GM12878 (cell line): ENCODE data around the gene PROCA1. TPM values are rescaled to one million over a fixed set of nuclear protein-coding genes. Genes with fewer than 3 reads are reported as not detected.

Experiments used
- ASH2L ChIP-seq: fragments of 300-600, 200-600 bp; sonication (generic); IDR thresholded peaks from 2 replicates; pipeline ENCODE4 v1.6.1; 2017; ENCODE audit warnings: low read depth, mild to moderate bottlenecking, borderline replicate concordance
- BMI1 ChIP-seq: fragments of 450-650 bp; IDR thresholded peaks from 2 replicates; pipeline ENCODE4 v1.6.1; 2016; ENCODE audit warnings: mild to moderate bottlenecking, moderate library complexity, borderline replicate concordance
- EZH2 ChIP-seq: IDR thresholded peaks from 2 replicates; pipeline ENCODE4 v1.6.1; 2012; ENCODE audit warnings: low read depth, mild to moderate bottlenecking, control low read depth, inconsistent platforms, low read length, borderline replicate concordance; ENCODE audit not compliant: control insufficient read depth
- FOXK2 ChIP-seq: fragments of 450-650 bp; IDR thresholded peaks from 2 replicates; pipeline ENCODE4 v1.6.1; 2017; ENCODE audit warnings: mild to moderate bottlenecking, moderate library complexity
- HDAC6 ChIP-seq: fragments of 200-600 bp; sonication (generic); IDR thresholded peaks from one replicate; pipeline ENCODE4 v1.8.0; 2017; ENCODE audit warnings: antibody characterized with exemption; ENCODE audit not compliant: unreplicated experiment
- HDGF ChIP-seq: fragments of 450-650 bp; IDR thresholded peaks from 2 replicates; pipeline ENCODE4 v1.6.1; 2016; ENCODE audit warnings: antibody characterized with exemption
- POLR2AphosphoS2 ChIP-seq: IDR thresholded peaks from 2 replicates; pipeline ENCODE4 v1.6.1; 2011; ENCODE audit warnings: low read depth, mild to moderate bottlenecking, low read length, improper control_type of control experiment, moderate library complexity
- POLR2AphosphoS5 ChIP-seq: IDR thresholded peaks from 2 replicates; pipeline ENCODE4 v1.6.1; 2011; ENCODE audit warnings: mild to moderate bottlenecking, low read length, inconsistent platforms
- SIX5 ChIP-seq: IDR thresholded peaks from 2 replicates; pipeline ENCODE4 v1.6.1; 2011; ENCODE audit warnings: mild to moderate bottlenecking, low read depth, low read length, moderate library complexity; ENCODE audit not compliant: severe bottlenecking
- SP1 ChIP-seq: IDR thresholded peaks from one replicate; pipeline ENCODE4 v1.6.1; 2011; ENCODE audit warnings: low read depth, low read length
- SREBF1 ChIP-seq: IDR thresholded peaks from 2 replicates; pipeline ENCODE4 v1.6.1; 2012; ENCODE audit warnings: mild to moderate bottlenecking, low read length
- SRF ChIP-seq, 2 experiments: IDR thresholded peaks; 2 replicates each; pipeline ENCODE4 v1.6.1; 2011; ENCODE audit warnings: low read depth in 2 of 2, low read length in 2 of 2, mild to moderate bottlenecking in 1 of 2, moderate library complexity in 1 of 2
- TCF12 ChIP-seq: IDR thresholded peaks from 2 replicates; pipeline ENCODE4 v1.6.1; 2011; ENCODE audit warnings: low read depth, mild to moderate bottlenecking, low read length
- polyA plus RNA-seq, 11 experiments: library from polyadenylated mRNA; depleted of rRNA in 4 of 11; unstranded in 6 of 11; stranded (reverse) in 5 of 11; fragments of >200 nt; fragmentation: Nextera tagmentation in 4 of 11; fragmentation: Illumina TruSeq in 1 of 11; extraction: Ambion mirVana in 4 of 11; extraction: Trizol in 1 of 11; gene quantifications; 1 replicate in 1 of 11; 2 replicates in 10 of 11; pipeline versions ENCODE4 v1.2.1 to v1.2.3, GENCODE V29; 2011 to 2016; ENCODE audit warnings: inconsistent platforms in 2 of 11, missing spikeins in 2 of 11, low read depth in 1 of 11
- total RNA-seq, 4 experiments: library from RNA; depleted of rRNA in 3 of 4; stranded (reverse); fragments of >200 nt in 3 of 4; fragmentation: Illumina TruSeq in 1 of 4; extraction: Trizol in 1 of 4; gene quantifications; 2 replicates each; pipeline versions ENCODE4 v1.2.1 to v1.2.3, GENCODE V29; 2013 to 2021
- TF ChIP-seq, protein P1 (sequence below): fragments of 450-650 bp; IDR thresholded peaks from 2 replicates; pipeline ENCODE4 v1.6.1; 2017; ENCODE audit warnings: antibody characterized with exemption, mild to moderate bottlenecking, moderate library complexity
- TF ChIP-seq, protein P2 (sequence below): fragments of 450-650 bp; formaldehyde crosslinking; IDR thresholded peaks from 2 replicates; pipeline ENCODE4 v1.4.0; 2020; ENCODE audit warnings: mild to moderate bottlenecking, moderate library complexity
- TF ChIP-seq, protein P3 (sequence below): fragments of 450-650 bp; conservative IDR thresholded peaks from 2 replicates; pipeline ENCODE4 v1.6.1; 2017; ENCODE audit warnings: mild to moderate bottlenecking, moderate library complexity
- TF ChIP-seq, protein P4 (sequence below): IDR thresholded peaks from 2 replicates; pipeline ENCODE4 v1.6.1; 2011; ENCODE audit warnings: borderline replicate concordance, low read depth, mild to moderate bottlenecking, moderate library complexity, low read length; ENCODE audit not compliant: insufficient read depth, poor library complexity, severe bottlenecking
- TF ChIP-seq, protein P5 (sequence below): fragments of 450-650 bp; IDR thresholded peaks from 2 replicates; pipeline ENCODE4 v1.6.1; 2018; ENCODE audit warnings: borderline replicate concordance, mild to moderate bottlenecking; ENCODE audit not compliant: partially characterized antibody

PROCA1 gene
- total and polyA plus RNA-seq, 10 of the 15 experiments (the other 5 are each of a cell fraction or from before 2014, with no cell fraction given) = 0.35 to 4.8 (median 1.4) TPM

DNA sequence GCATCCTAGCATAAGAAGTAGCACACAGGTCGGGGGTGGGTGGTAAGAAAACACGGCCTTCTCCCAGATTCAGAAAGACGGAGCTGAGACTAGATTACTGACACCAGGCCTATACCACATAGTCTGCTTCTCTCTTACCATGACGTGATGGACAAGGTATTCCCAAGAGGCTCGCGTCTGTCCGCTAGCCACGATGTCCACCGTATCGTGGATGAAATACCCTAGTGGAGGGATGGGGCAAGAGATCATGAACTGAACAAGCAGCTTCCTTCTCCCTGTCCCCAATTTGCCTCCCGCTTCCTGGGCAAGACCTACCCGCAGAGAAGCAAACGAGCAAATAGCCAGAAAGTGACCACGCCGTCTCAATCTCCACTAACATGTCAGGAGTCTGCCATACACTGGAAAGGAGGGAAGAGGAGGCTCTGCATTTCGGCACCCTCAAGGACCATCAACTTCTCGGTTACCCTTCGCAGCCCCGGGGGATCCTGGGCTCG, 13.5 kb upstream of the PROCA1 start (continued):
- TF ChIP-seq, protein P1, sequence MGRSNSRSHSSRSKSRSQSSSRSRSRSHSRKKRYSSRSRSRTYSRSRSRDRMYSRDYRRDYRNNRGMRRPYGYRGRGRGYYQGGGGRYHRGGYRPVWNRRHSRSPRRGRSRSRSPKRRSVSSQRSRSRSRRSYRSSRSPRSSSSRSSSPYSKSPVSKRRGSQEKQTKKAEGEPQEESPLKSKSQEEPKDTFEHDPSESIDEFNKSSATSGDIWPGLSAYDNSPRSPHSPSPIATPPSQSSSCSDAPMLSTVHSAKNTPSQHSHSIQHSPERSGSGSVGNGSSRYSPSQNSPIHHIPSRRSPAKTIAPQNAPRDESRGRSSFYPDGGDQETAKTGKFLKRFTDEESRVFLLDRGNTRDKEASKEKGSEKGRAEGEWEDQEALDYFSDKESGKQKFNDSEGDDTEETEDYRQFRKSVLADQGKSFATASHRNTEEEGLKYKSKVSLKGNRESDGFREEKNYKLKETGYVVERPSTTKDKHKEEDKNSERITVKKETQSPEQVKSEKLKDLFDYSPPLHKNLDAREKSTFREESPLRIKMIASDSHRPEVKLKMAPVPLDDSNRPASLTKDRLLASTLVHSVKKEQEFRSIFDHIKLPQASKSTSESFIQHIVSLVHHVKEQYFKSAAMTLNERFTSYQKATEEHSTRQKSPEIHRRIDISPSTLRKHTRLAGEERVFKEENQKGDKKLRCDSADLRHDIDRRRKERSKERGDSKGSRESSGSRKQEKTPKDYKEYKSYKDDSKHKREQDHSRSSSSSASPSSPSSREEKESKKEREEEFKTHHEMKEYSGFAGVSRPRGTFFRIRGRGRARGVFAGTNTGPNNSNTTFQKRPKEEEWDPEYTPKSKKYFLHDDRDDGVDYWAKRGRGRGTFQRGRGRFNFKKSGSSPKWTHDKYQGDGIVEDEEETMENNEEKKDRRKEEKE = no peak
- TF ChIP-seq, protein P2, sequence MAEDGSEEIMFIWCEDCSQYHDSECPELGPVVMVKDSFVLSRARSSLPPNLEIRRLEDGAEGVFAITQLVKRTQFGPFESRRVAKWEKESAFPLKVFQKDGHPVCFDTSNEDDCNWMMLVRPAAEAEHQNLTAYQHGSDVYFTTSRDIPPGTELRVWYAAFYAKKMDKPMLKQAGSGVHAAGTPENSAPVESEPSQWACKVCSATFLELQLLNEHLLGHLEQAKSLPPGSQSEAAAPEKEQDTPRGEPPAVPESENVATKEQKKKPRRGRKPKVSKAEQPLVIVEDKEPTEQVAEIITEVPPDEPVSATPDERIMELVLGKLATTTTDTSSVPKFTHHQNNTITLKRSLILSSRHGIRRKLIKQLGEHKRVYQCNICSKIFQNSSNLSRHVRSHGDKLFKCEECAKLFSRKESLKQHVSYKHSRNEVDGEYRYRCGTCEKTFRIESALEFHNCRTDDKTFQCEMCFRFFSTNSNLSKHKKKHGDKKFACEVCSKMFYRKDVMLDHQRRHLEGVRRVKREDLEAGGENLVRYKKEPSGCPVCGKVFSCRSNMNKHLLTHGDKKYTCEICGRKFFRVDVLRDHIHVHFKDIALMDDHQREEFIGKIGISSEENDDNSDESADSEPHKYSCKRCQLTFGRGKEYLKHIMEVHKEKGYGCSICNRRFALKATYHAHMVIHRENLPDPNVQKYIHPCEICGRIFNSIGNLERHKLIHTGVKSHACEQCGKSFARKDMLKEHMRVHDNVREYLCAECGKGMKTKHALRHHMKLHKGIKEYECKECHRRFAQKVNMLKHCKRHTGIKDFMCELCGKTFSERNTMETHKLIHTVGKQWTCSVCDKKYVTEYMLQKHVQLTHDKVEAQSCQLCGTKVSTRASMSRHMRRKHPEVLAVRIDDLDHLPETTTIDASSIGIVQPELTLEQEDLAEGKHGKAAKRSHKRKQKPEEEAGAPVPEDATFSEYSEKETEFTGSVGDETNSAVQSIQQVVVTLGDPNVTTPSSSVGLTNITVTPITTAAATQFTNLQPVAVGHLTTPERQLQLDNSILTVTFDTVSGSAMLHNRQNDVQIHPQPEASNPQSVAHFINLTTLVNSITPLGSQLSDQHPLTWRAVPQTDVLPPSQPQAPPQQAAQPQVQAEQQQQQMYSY (CRISPR knock-in tag) = no peak
- TF ChIP-seq, protein P3, sequence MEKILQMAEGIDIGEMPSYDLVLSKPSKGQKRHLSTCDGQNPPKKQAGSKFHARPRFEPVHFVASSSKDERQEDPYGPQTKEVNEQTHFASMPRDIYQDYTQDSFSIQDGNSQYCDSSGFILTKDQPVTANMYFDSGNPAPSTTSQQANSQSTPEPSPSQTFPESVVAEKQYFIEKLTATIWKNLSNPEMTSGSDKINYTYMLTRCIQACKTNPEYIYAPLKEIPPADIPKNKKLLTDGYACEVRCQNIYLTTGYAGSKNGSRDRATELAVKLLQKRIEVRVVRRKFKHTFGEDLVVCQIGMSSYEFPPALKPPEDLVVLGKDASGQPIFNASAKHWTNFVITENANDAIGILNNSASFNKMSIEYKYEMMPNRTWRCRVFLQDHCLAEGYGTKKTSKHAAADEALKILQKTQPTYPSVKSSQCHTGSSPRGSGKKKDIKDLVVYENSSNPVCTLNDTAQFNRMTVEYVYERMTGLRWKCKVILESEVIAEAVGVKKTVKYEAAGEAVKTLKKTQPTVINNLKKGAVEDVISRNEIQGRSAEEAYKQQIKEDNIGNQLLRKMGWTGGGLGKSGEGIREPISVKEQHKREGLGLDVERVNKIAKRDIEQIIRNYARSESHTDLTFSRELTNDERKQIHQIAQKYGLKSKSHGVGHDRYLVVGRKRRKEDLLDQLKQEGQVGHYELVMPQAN = no peak
- TF ChIP-seq HDAC6 = no peak
- TF ChIP-seq EZH2 = no peak
- TF ChIP-seq TCF12 = peak; percentile 7; the same call in 1 of the 2 replicates
- no peak for TF ChIP-seq FOXK2
- no peak for TF ChIP-seq SIX5
- TF ChIP-seq, protein P4, sequence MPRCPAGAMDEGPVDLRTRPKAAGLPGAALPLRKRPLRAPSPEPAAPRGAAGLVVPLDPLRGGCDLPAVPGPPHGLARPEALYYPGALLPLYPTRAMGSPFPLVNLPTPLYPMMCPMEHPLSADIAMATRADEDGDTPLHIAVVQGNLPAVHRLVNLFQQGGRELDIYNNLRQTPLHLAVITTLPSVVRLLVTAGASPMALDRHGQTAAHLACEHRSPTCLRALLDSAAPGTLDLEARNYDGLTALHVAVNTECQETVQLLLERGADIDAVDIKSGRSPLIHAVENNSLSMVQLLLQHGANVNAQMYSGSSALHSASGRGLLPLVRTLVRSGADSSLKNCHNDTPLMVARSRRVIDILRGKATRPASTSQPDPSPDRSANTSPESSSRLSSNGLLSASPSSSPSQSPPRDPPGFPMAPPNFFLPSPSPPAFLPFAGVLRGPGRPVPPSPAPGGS = peak; percentile 78
- no peak for TF ChIP-seq SRF (IDR thresholded peaks at IDR 0.05; ENCODE audit: low read depth in 2 of 2, low read length in 2 of 2)
- no peak for TF ChIP-seq HDGF
- TF ChIP-seq BMI1 = no peak
- TF ChIP-seq SREBF1 = no peak
- TF ChIP-seq POLR2AphosphoS2 = peak; percentile 84
- no peak for TF ChIP-seq ASH2L
- TF ChIP-seq, protein P5, sequence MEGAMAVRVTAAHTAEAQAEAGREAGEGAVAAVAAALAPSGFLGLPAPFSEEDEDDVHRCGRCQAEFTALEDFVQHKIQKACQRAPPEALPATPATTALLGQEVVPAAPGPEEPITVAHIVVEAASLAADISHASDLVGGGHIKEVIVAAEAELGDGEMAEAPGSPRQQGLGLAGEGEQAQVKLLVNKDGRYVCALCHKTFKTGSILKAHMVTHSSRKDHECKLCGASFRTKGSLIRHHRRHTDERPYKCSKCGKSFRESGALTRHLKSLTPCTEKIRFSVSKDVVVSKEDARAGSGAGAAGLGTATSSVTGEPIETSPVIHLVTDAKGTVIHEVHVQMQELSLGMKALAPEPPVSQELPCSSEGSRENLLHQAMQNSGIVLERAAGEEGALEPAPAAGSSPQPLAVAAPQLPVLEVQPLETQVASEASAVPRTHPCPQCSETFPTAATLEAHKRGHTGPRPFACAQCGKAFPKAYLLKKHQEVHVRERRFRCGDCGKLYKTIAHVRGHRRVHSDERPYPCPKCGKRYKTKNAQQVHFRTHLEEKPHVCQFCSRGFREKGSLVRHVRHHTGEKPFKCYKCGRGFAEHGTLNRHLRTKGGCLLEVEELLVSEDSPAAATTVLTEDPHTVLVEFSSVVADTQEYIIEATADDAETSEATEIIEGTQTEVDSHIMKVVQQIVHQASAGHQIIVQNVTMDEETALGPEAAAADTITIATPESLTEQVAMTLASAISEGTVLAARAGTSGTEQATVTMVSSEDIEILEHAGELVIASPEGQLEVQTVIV = no peak
- peak; percentile 88 for TF ChIP-seq POLR2AphosphoS5
- TF ChIP-seq SP1 = no peak
